Panc1 (cell line): ENCODE data around the gene ZMYND10. TPM values are rescaled to one million over a fixed set of nuclear protein-coding genes. Genes with fewer than 3 reads are reported as not detected.

Source experiments
- ATAC-seq: fragments of 200-7000 bp; cut with Tn5 transposase; 2 replicates; pipeline ENCODE4 v1.9.1; 2020; ENCODE audit warnings: mild to moderate bottlenecking, moderate library complexity
- BruUV-seq: library from RNA; stranded (reverse); fragments of 400-500 nt; replicated peaks from 2 replicates; lab custom pipeline; 2021; lab: Mats Ljungman, UMichigan
- CTCF ChIA-PET: fragments of 300-600 bp; sonication (Branson Sonifier 250); formaldehyde crosslinking; loops from one replicate; lab custom pipeline; 2022; ENCODE audit warnings: antibody characterized with exemption; lab: Charles Lee
- POLR2A ChIA-PET: fragments of 300-600 bp; sonication (Branson Sonifier 250); formaldehyde crosslinking; loops from one replicate; lab custom pipeline; 2022; ENCODE audit warnings: antibody characterized with exemption; lab: Charles Lee
- DNase-seq: peaks from one replicate; pipeline ENCODE4 v3.0.0-alpha.2; 2010; ENCODE audit warnings: low read depth, low spot score
- H3K27ac ChIP-seq: 2 replicates; pipeline ENCODE4 v1.5.1; 2011; ENCODE audit warnings: mild to moderate bottlenecking, low read length, inconsistent platforms
- H3K27me3 ChIP-seq: fragments of 200-500 bp; sonication (Bioruptor generic); 2 replicates; pipeline ENCODE4 v1.6.0; 2014; ENCODE audit warnings: low read length, inconsistent platforms; ENCODE audit not compliant: control insufficient read depth, insufficient read depth
- H3K36me3 ChIP-seq: fragments of 200-500 bp; sonication (Bioruptor generic); 2 replicates; pipeline ENCODE4 v1.5.1; 2014; ENCODE audit warnings: inconsistent platforms, mild to moderate bottlenecking, low read length, moderate library complexity; ENCODE audit not compliant: control insufficient read depth, insufficient read depth
- H3K4me1 ChIP-seq: 2 replicates; pipeline ENCODE4 v1.5.1; 2011; ENCODE audit warnings: inconsistent platforms, mild to moderate bottlenecking, low read length, moderate library complexity; ENCODE audit not compliant: control insufficient read depth, insufficient read depth
- H3K4me3 ChIP-seq, 2 experiments: 2 replicates each; pipeline ENCODE4 v1.5.1; 2011 to 2012; ENCODE audit warnings: low read depth in 2 of 2, low read length in 2 of 2, mild to moderate bottlenecking in 2 of 2, inconsistent platforms in 1 of 2, moderate library complexity in 1 of 2
- H3K9me3 ChIP-seq: fragments of 200-500 bp; sonication (Bioruptor generic); 2 replicates; pipeline ENCODE4 v1.5.1; 2014; ENCODE audit warnings: low read depth, mild to moderate bottlenecking, inconsistent platforms, low read length, moderate library complexity; ENCODE audit not compliant: control insufficient read depth, insufficient read depth
- POLR2AphosphoS5 ChIP-seq: IDR thresholded peaks from 2 replicates; pipeline ENCODE4 v1.6.1; 2012; ENCODE audit warnings: mild to moderate bottlenecking, low read depth, low read length, moderate library complexity
- SIN3A ChIP-seq: IDR thresholded peaks from 2 replicates; pipeline ENCODE4 v1.6.1; 2012; ENCODE audit warnings: low read depth, mild to moderate bottlenecking, low read length, moderate library complexity, borderline replicate concordance; ENCODE audit not compliant: insufficient read depth
- TCF7L2 ChIP-seq: IDR thresholded peaks from 2 replicates; pipeline ENCODE4 v1.6.1; 2011; ENCODE audit warnings: mild to moderate bottlenecking, low read depth, low read length, inconsistent platforms
- in situ Hi-C: cut with HindIII; loops from 2 replicates; pipeline ENCODE4 v1.10.0; 2016; ENCODE audit warnings: low sequenced_read_pairs, low pct_unique_long_range_greater_than_20kb
- intact Hi-C: fragments of 100-400 bp; cut with micrococcal nuclease; formaldehyde crosslinking; loops from one replicate; pipeline ENCODE4 v1.10.0; 2022; ENCODE audit not compliant: unreplicated experiment
- total RNA-seq: library from RNA; stranded (reverse); gene quantifications from one replicate; pipeline ENCODE4 v1.2.1, GENCODE V29; 2021; ENCODE audit not compliant: unreplicated experiment
- TF ChIP-seq, protein P1 (sequence below), 2 experiments: IDR thresholded peaks; 2 replicates each; pipeline ENCODE4 v1.6.1; 2011 to 2012; ENCODE audit warnings: low read depth in 2 of 2, control low read depth in 1 of 2, low read length in 1 of 2, mild to moderate bottlenecking in 1 of 2, moderate library complexity in 1 of 2; ENCODE audit not compliant: insufficient read depth in 1 of 2
- TF ChIP-seq, protein P2 (sequence below): fragments of 450-650 bp; IDR thresholded peaks from 2 replicates; pipeline ENCODE4 v1.5.1; 2017; ENCODE audit warnings: mild to moderate bottlenecking

ZMYND10 gene
- total RNA-seq, 1 experiment from 2014 or later: 3.6 TPM

DNA sequence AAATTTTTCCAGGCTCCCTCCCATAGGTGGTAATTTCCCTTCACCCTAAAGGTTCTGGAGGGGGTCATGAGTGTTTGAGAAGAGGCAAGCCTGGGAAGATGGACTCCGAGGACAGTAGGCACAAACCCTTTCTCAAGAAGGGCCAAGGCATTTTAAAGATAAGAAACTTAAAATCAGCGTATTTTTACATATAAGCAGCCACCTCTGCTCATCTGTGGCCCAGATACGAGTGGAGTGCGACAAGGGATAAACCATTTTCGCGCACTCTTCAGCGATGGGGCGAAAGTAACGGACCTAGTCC is 5.4 kb downstream of the ZMYND10 start:
- no peak for DNase-seq
- CTCF ChIA-PET: no interaction called here
- peaks cover 8% of the 10 kb centered on the region; the same call in 1 of the 2 replicates for H3K36me3 ChIP-seq
- intact Hi-C loops: no loop called here
- no peaks in the 10 kb centered on the region for H3K9me3 ChIP-seq
- H3K27ac ChIP-seq: 0 out of 2 replicates have a peak overlapping the region, but pooled peaks have one; percentile 26
- H3K4me1 ChIP-seq: peaks cover 6% of the 10 kb centered on the region; the same call in 1 of the 2 replicates
- in situ Hi-C loops: no loop called here
- TF ChIP-seq SIN3A: no peak
- TF ChIP-seq POLR2AphosphoS5: no peak
- TF ChIP-seq, protein P1, sequence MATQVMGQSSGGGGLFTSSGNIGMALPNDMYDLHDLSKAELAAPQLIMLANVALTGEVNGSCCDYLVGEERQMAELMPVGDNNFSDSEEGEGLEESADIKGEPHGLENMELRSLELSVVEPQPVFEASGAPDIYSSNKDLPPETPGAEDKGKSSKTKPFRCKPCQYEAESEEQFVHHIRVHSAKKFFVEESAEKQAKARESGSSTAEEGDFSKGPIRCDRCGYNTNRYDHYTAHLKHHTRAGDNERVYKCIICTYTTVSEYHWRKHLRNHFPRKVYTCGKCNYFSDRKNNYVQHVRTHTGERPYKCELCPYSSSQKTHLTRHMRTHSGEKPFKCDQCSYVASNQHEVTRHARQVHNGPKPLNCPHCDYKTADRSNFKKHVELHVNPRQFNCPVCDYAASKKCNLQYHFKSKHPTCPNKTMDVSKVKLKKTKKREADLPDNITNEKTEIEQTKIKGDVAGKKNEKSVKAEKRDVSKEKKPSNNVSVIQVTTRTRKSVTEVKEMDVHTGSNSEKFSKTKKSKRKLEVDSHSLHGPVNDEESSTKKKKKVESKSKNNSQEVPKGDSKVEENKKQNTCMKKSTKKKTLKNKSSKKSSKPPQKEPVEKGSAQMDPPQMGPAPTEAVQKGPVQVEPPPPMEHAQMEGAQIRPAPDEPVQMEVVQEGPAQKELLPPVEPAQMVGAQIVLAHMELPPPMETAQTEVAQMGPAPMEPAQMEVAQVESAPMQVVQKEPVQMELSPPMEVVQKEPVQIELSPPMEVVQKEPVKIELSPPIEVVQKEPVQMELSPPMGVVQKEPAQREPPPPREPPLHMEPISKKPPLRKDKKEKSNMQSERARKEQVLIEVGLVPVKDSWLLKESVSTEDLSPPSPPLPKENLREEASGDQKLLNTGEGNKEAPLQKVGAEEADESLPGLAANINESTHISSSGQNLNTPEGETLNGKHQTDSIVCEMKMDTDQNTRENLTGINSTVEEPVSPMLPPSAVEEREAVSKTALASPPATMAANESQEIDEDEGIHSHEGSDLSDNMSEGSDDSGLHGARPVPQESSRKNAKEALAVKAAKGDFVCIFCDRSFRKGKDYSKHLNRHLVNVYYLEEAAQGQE (IDR thresholded peaks at IDR 0.05; ENCODE audit: insufficient read depth in 1 of 2, low read depth in 2 of 2, low read length in 1 of 2): no peak
- TF ChIP-seq, protein P2, sequence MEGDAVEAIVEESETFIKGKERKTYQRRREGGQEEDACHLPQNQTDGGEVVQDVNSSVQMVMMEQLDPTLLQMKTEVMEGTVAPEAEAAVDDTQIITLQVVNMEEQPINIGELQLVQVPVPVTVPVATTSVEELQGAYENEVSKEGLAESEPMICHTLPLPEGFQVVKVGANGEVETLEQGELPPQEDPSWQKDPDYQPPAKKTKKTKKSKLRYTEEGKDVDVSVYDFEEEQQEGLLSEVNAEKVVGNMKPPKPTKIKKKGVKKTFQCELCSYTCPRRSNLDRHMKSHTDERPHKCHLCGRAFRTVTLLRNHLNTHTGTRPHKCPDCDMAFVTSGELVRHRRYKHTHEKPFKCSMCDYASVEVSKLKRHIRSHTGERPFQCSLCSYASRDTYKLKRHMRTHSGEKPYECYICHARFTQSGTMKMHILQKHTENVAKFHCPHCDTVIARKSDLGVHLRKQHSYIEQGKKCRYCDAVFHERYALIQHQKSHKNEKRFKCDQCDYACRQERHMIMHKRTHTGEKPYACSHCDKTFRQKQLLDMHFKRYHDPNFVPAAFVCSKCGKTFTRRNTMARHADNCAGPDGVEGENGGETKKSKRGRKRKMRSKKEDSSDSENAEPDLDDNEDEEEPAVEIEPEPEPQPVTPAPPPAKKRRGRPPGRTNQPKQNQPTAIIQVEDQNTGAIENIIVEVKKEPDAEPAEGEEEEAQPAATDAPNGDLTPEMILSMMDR: no peak
- ATAC-seq: no peak
- no TSS peak for BruUV-seq
- H3K4me3 ChIP-seq: peak overlapping the region; percentile 28 to 39
- POLR2A ChIA-PET: interaction anchor here (0.6 kb wide), 1 partner anchor 28 kb away, joined by 3 read pairs; no protein-coding TSS in a partner anchor
- H3K27me3 ChIP-seq: no peaks in the 10 kb centered on the region

DNA sequence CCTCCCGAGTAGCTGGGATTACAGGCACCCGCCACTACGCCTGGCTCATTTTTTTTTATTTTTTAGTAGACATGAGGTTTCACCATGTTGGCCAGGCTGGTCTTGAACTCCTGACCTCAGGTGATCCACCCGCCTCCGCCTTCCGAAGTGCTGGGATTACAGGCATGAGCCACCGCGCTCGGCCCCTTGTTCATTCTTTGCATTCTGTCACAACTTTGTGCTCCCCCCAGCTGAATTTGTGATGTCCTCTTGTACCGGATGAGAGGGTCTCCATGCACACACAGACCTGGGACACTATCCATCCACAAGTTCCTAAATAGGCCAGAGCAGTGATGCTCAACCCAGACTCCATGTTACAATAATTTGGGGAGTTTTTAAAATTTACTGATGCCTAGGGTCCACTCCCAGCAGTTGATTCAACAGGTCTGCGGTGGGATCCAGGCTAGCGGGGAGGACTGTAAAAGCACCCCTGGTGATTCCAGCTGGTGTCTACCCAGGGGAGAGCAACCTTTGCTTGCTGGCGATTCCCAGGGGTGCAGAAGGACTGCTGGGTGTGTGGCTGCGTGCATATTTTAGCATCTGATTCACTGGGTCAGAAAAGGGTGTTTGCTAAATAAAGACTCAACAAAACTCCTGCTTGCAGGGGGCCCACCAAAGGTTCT is 5.9 kb downstream of the ZMYND10 start:
- Histone ChIP-seq H3K4me1 (peaks cover 8% of the 10 kb centered on the region; the same call in 1 of the 2 replicates), H3K27me3 (no peaks in the 10 kb centered on the region), H3K36me3 (peaks cover 8% of the 10 kb centered on the region; the same call in 1 of the 2 replicates), H3K4me3 (peak overlapping the region; percentile 28 to 39; a peak in 3 of 4 replicates), H3K9me3 (no peaks in the 10 kb centered on the region), H3K27ac (0 out of 2 replicates have a peak overlapping the region, but pooled peaks have one; percentile 26)
- ATAC-seq: no peak
- no peak for DNase-seq
- TF ChIP-seq, protein P1 (IDR thresholded peaks at IDR 0.05; ENCODE audit: insufficient read depth in 1 of 2, low read depth in 2 of 2, low read length in 1 of 2): no peak
- TF ChIP-seq, protein P2: no peak
- no peak for TF ChIP-seq TCF7L2
- intact Hi-C loops: no loop called here
- BruUV-seq: no TSS peak
- in situ Hi-C loops: no loop called here
- CTCF ChIA-PET: no interaction called here
- POLR2A ChIA-PET: no interaction called here
